ENCODE measurements around the gene CYP2A6.
"Not testable (repeated sequence)": the region's sequence is repeated elsewhere in the genome, so short reads cannot be mapped to it uniquely, and the experiment has no call there.

The CYP2A6 gene

DNA sequence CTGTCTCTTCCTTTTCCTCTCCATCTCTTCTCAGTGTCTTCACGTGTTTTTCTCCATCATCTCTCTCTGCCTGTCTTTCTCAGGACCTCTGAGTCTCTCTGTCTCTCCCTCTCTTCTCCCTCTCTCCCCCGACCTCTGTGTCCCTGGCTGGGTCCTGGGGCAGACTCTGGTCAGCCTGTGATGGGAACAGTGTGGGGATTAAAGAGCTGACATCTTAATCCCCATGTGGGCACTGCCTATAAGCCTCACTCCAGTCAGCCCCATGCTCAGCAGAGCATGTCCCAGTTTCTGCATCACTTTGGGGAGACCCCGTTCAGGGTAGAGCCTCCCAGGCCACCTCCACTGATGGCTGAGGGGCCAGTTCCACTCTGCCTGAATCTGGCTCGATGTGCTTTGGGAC is 35.0 kb downstream of the CYP2A6 start:
- DNase-seq, result no peak

DNA sequence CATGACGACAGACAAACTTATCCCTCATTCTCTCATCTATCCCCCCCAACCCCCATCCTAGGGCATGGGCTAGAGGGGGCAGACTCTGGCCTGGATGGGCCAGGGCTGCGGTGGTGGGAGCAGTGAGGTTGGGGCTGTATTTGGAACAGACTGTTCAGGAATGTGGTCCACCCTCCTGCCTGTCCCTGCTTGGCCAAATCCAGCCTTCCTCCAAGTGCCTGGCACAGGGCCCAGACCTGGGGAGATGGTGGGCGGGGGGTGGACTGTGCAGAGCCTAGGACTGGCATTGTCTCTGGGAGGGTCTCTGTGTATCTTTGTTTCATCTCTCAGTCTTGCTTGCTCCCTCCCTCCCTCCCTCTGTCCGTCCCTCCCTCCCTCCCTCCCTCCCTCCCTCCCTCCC is 37.1 kb downstream of the CYP2A6 start:
- no peak for DNase-seq

DNA sequence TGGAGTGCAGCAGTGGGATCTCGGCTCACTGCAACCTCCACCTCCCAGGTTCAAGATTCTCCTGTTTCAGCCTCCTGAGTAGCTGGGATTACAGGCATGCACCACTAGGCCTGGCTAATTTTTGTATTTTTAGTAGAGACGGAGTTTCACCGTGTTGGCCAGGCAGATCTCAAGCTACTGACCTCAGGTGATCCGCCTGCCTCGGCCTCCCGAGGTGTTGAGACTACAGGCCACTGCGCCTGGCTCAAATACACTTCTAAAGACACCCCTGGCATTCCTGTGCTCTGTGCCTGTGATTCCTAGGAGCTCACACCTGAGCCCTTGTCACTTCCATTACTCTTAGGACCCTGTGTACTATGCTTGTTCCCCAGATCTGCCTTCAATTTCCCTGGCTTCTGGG is 37.7 kb downstream of the CYP2A6 start:
- DNase-seq, result not testable (repeated sequence)

DNA sequence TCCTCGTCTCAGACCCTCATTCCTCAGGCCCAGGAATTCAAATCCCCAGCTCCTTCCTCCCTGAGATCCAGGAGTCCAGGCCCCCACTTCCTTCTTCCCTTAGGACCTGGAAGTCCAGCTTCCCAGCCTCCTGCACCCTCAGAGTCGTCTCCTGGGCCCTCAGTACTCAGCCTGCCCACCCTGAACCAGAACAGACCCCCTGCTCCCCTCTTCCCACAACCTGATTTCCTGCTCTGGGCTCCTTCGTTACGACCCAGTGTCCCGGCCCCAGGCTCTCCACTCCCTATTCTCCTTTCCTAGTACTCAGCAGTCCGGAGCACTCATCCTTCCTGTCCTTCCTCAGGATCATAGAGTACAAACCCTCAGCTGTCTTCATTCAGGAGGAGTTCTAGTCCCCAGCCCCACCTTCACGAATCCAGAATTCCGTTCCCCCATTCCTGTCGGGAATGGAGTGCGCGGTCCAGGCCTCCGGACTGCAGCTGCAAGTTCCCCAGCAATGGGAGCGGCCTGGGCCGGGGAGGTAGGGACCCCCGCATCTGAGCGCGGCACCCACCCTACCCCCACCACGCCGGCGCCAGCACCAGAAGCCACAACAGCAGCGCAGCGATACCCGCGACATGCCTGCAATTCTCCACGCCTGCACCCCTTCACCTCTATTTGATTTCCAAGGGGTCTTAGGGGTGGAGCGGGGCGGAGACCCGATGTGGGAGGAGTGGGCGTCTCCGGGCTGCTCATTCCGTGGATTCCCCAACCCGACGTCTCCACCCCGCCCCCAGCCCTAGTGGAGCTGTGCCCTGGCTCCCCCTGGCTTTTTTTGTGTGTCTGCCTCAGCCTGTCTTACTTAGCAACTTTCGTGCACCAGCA is 38.5 kb downstream of the CYP2A6 start:
- no peak for DNase-seq

DNA sequence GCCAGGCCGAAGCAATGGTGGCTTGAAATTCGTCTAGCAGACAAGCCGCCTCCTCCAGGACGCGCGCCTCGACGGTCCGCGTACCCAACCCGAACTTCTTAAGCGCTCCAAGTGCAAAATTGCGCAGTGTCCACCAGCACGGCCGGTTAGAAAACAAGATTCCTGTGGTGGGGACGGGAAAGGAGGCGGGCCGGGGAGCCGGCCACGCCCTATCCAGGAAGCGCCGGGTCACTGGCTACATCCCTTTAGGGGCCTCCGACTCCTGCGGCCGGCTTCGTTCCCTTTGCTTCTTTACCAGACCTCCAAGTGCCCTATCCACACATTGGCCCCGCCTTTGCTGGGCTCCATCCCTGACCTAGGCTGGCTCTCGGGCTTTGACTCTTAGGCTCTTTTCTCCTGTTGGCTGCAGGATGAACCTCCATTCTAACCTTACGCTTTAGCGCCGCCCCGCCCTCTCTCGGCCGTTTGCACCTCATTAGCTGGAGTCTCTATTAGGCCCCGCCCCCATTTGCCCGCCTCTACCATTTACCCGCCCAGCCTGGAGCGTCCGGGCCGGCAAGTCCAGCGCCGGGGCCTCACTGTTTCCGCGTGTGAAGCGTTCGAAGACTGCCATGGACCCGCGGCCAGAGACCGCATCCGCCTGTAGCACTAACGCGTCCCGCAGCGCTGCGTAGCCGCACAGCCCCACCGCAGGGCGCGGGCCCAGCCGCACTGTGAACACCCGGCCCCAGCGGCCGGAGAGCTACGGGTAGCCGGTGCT is 39.4 kb downstream of the CYP2A6 start:
- DNase-seq, result peak; percentile 62

- DNase-seq, result no peak
Observed at GRCh38 chr19:40810160-40810559, 40.1 kb downstream of the CYP2A6 start.

GRCh38 chr19:40809358-40810086 is 40.7 kb downstream of the CYP2A6 start:
- no peak for DNase-seq

GRCh38 chr19:40808497-40808896 is 41.8 kb downstream of the CYP2A6 start:
- no peak for DNase-seq

GRCh38 chr19:40808021-40808325 is 42.3 kb downstream of the CYP2A6 start:
- DNase-seq, result no peak

- DNase-seq, result no peak
Observed at GRCh38 chr19:40807147-40808020, 42.9 kb downstream of the CYP2A6 start.

DNA sequence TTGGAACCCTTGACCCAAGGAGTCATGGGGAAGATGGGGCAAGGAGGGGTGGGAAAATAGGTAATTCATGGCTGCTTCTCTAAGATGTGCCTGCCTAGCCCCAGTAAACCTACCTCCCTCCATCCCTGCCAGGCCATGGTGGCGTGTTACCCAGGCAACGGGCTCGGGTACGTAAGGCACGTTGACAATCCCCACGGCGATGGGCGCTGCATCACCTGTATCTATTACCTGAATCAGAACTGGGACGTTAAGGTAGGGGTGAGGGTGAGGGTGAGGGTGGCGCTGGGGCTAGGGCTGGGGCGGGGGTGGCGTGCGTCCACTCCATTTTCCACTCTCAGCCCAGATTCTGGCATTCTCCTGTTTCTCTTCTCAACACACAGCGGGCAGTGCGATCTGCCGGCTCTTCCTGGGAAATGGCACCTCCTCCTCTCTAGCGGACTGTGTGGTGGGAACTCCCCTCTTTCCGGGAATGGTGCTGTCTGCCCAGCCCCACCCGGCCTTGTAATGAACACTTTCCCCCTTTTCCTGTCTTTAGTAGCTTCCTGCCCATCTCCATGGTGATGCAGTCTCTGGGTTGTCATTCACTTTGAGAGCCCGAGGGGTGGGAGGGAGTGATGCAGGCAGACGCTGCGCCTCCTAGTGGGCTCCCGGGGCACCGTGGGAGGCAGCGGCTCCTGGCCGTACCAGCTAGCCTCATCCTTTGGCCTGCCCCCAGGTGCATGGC is 43.7 kb downstream of the CYP2A6 start:
- peak; percentile 90 for DNase-seq

DNA sequence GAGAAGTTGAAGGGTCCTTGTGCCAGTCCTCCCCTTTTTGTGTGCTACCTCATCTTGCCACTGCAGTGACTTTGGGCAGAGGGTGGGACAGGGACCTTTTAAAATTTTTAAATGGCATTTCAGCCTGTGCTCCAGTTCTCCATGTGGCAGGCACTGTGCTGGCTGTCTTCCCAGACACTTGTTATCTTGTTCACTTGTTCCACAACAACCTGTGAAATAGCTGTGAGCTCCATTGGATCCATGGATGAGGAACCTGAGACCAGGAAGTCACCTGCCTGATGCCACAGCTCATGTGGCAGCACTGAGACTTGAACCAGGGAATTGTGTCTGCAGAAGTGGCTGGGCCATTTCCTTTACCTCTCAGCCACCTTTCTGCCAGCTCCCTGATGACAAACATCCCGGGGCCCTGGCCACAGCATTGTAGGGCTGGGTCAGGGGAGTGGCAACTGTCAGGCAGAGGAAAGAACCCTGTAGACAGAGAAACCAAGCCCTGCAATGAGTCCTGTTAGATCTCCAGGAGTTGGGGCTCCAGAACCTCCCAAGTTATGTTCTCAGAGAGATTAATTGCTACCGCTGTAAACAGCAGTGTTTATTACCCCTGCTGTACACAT is 44.9 kb downstream of the CYP2A6 start:
- peak; percentile 64 for DNase-seq

- no peak for DNase-seq
Observed at GRCh38 chr19:40804783-40805242, 45.4 kb downstream of the CYP2A6 start.

DNA sequence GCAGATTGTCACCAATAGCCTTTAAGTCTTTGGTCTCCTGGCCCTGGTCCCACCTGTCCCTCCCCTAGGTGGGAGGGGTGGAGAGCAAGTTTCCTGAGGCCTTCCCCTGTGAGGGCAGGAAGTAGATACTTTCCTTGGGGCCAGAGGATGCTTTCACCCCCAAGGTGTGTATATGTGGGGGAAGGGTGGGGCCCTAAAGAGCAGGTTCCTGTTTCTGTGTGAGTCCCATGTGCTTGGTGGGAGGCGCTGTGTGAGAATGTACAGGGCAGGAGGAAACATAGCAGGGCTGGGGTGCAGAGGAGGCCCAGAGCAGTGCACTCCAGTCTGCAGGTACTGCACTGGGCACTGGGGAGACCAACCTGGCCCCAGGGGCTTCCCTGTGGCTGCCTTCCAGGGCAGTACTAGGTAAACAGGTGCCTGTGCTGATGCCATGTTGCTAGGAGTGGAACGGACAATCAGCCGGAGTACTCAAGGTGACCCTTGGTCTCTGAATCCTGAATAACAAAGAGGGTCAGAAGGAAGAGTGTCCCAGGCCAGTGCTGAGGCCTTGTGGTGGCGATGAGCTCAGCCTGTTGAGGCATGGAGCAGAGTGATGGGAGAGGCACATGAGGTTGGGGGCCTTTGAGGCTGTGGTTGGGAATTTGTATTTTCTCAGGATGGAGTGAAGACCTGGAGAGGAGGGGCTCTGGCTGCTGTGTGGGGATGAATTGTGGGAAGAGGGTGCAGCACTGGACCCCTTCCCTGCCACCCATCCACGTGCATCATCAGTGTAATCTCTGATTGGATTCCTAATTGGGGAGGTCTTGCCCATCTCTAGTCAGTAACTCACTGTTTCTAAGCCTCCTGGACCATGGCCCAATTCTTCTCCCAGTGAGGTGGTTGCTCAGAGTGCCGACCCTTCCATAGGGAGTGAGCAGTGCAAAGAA is 46.1 kb downstream of the CYP2A6 start:
- DNase-seq, result peak; percentile 89

DNA sequence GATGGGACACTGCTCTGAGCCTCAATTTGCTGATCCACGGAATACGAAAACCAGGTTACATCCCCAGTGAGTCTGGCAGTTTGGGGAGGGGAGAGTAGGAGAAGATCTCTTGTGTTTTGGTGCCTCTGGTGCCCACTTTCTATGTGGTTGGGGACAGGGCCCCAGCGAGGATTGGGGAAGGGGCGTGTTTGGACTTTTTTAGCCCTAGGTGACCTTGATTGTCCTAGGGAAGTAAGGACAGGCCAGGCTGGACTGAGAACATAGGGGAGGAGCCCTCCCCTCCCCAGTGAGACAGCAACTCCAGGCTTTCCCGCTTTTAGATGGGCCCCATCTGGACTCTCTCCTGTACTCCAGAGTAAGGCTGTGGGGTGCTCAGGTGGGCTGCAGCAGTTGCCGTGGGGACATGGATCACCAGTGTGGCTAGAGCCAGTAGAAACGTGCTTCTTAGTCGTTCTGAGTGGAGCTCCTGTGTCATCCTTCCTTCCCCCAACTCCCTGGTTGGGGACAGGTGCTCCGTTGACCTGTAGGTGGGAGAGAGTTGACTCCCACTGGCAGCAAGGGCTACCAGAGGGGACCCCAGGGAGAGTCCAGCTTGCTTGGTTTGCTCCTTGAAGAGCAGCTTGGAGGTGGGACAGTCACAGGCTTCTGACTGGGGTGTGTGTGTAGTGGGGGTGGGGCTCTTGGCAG is 46.9 kb downstream of the CYP2A6 start:
- DNase-seq, result no peak

DNA sequence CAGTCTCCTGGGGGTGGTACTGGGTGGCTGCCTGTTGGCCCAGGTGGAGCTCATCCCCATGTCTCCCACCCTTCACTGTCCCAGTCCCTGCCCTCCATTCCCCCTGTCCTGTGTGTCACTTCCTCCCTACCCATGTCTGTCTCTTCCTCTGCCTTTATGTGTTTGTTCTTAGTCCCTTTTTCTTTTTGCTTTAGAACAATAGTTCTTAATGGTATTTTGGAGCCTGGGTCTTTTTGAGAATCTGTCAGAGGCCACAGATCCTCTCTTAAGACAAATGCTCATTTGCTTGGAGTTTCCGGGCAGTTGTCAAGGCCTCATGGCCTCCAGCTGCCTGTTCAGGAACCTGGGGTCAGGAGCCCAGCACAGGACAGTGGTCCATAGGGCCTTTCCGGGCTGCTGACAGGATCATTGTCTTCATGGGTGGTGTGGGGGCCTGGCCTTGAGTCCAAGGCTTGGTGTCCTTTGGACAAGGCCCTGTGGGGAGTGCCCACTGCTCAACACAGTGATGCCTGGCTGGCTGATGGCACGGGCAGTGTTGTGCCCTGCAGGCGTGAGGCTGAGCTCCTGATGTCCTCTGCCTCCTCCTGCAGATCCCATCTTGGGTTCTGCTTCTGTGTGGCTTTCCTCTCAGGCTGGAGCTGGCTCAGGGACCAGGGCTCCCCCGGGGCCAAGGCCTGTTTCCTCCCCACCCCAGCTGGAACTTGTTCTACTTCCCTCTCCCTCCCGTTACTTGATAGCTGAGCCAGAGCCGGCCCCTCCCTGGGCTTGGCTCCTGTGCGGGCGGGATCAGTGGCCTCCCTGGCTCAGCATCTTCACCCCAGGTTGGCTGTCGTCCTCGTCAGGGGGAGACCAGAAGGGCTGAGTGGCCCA is 47.7 kb downstream of the CYP2A6 start:
- no peak for DNase-seq

DNA sequence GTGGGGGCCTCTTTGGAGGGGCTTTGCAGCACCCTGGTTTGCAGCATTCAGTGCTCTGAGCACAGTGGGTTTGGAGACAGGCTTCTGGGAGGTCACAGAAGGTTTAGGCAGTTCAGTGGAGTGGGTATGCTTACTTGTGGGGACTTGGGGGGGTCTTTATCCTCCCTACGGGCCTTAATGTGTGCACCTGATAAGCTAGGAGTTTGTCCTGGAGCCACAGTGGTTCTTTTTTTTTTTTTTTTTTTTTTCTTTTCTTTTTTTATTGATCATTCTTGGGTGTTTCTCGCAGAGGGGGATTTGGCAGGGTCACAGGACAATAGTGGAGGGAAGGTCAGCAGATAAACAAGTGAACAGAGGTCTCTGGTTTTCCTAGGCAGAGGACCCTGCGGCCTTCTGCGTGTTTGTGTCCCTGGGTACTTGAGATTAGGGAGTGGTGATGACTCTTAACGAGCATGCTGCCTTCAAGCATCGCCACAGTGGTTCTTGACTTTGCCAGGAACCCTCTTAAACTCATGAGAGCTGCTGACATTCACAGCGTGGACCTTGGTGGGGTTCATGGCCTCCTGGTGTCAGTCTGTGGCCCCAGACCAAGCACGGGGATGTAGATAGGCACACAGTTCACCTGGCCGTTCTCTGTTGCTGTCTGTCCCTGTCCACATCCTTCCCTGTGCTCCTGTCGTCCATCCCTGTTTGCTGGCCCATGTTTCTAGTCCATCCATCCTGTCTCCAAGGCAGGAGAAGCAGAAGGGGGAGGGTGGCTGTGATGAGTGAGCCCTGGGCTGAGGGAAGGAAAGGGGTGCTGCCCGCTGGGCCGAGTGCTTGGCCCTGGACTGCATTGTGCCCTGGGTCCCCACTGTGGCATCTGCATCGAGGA is 48.6 kb downstream of the CYP2A6 start:
- no peak for DNase-seq

DNA sequence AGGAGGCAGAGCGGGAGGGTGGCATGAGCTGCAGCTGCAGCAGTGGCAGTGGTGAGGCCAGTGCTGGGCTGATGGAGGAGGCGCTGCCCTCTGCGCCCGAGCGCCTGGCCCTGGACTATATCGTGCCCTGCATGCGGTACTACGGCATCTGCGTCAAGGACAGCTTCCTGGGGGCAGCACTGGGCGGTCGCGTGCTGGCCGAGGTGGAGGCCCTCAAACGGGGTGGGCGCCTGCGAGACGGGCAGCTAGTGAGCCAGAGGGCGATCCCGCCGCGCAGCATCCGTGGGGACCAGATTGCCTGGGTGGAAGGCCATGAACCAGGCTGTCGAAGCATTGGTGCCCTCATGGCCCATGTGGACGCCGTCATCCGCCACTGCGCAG is 49.3 kb downstream of the CYP2A6 start:
- DNase-seq, result no peak
